Islet precursor cell (in vitro differentiated cells): ENCODE measurements around the gene ZBTB6.

Source experiments
- DNase-seq: peaks from one replicate; pipeline ENCODE4 v3.0.0-alpha.2; 2018

Gene ZBTB6, protein sequence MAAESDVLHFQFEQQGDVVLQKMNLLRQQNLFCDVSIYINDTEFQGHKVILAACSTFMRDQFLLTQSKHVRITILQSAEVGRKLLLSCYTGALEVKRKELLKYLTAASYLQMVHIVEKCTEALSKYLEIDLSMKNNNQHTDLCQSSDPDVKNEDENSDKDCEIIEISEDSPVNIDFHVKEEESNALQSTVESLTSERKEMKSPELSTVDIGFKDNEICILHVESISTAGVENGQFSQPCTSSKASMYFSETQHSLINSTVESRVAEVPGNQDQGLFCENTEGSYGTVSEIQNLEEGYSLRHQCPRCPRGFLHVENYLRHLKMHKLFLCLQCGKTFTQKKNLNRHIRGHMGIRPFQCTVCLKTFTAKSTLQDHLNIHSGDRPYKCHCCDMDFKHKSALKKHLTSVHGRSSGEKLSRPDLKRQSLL

DNA sequence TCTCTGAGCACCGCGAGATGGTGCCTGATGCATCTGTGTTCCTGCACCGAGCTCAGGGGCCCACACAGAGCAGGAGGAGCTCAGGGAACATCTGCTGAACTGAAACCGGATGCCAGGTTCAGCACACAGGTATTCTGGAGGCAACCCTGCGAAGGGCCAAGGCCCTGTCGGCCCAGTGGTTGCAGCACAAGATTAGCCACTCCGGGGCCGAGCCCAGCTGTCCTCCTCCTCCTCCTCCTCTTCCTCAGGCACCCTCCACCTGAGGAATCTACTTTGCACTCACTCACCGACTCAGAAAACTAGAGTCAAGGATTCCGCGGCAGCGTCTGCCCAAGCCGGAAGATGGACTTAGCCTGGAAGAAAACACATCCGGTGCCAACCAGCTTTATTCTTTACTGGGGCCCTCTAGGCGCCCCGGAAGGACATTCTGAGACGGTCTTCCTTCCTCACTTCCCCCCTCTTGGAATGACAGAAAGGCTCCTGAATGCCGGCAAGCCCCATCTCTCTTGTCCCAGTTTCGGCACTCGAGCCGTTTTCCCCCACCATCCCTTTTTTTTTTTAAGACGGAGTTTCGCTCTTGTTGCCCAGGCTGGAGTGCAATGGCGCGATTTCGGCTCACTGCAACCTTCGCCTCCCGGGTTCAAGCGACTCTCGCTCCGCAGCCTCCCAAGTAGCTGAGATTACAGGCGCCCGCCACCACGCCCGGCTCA, at the start of gene ZBTB6:
Gene ZBTB6, minus strand, starts transcription at position 360 of the 710 bp plus-strand sequence. CDS start 1,251 bp downstream, outside the sequence.
- DNase-seq: peak; percentile 91

DNA sequence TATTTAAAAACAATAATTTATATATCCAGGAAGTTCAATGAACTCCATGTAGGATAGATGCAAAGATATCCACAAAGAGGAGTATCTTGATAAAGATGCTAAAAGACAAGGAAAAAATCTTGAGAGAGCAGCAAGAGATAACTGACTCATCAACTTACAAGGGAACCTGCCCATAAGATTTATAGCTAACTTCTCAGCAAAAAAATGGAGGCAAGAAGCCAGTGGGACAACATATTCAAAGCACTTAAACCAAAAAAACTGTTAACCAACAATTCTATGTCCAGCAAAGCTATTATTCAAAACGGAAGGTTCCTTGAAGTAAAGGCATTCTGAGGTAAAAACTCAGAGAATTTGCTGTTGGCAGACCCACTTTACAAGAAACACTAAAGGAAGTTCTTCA, 48.0 kb upstream of the ZBTB6 start:
- no peak for DNase-seq

DNA sequence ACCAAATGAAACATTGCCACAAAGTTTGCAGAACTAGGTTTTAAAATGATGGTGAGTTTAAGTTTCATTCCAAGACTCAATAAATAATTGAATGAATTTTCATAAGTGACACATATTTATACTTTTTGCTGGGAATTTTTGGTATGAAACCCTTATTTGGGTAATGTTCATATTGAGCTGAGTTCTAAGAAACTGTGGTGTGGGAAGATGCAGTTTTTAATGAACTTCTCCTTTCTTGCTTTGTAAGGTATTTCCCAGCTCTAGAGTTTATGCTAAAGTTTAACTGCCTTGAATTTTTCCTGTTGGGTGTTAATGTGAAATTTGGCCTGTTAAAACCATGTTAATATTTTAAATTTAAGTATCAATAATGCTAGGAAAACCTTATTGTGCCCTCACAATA, 42.8 kb upstream of the ZBTB6 start:
- DNase-seq: no peak

DNA sequence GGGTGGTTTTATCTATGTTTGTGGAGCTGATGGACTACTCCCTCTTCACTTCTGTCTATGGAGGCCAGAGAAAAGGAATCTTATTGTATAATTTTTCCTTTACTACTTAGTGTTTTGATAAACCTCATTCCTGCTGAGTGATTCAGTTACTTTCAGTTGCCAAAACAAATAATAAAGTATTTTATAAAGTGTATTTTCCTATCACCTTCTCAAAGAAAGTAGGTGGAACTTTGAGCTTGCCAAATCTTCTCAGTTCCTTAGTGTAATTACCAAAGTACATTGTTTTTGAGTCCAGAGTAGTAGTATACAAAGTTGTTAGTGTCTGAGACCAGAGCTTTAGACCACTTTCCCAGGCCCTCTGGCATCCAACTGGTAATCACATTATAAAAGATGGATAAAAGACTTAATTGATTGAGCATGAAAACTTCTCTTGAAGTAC, 41.1 kb upstream of the ZBTB6 start:
- no peak for DNase-seq

DNA sequence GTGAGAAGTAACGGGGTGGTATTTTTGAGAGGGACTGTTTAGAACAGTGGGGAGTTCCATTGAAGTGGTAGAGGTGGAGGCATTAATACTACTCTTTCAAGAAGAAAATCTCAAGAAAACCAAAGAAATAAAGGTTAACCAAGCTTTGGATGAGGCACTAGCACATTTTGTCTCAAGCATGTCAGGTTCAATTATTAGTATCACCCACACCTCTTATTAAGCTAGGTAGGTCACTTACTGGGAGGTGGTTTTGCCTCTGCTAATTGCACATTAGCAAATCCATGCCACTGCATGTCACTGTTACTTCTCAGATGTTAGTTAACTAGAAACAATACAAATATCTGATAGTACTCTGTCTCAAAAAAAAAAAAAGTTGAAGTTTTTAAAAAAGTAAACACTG, 37.9 kb upstream of the ZBTB6 start:
- no peak for DNase-seq

DNA sequence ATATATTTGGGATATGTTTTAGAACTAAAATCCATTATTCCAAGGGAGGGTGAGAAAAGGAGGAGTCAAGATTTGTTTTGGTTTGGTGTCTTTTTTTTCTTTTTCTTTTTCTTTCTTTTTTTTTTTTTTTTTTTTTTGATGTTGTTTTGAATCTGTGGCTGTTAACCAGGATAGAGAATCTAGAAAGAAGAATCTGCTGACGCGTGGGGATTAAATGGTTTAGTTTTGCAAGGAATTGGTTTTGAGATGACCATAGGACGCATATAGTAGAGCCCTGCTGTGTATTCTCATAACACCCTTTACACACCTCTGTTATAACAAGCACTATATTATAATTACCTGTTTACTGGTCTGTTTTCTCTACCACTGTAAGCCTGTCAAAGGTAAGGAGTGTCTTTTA, 37.1 kb upstream of the ZBTB6 start:
- no peak for DNase-seq

DNA sequence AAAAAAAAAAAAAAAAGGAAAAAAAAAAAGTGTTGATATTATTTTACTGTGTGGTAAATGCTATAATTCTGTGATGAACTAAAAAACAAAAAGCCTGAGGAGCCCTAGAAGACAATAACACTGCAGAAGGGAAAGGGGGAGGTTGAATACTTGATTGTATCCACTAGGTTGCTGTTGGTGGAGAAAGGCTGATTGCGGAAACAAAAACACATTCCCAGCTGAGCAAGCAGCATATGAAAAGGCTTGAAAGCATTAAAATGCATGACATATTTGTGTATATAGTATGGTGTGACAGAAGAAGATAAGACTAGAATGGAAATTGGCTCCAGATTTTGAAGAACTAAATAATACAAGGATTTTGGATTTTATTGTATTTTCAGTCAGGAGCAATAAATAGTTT, 36.6 kb upstream of the ZBTB6 start:
- no peak for DNase-seq

DNA sequence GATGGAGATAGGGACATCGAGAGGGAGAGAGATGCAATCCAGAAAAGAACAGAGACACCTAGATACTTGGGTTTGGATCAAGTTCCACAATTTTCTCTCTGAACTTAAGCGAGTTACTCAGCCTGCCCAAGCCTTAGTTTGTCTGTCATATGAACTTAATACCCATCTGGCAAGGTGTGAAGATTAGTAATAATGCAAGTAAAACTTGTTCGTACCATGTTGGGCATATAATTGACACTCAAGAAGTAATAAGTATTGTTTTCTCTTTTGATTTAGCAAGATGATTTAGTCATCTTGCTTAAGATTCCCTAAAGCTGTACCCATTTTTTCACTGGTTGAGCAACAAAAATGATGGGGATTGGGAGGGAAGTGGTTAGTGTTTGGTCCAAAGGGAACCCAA, 35.2 kb upstream of the ZBTB6 start:
- no peak for DNase-seq

DNA sequence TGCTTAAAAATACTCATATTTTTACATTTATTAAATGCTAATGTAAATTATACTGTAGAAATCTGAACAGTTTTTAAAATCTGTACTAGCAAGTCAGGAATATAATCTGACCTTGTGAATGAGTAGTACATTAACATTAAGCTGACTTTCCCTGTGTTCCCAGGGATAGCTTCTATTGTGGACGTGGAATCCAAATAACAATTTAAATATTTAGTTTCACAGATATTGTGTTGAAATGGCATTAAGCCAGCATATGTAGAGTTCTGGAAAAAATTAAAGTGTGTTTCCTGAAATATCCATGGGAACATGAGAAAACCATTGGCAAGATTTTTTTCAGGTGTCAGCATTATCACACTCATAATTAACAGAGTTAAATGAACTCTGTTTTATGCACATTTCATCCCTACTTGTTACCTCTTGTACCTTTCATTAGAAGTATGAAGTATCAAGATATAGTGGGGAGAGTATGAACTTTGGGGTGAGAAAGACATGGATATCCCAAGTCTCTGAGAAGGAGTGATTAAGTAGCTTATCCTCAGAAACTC, 33.4 kb upstream of the ZBTB6 start:
- no peak for DNase-seq

DNA sequence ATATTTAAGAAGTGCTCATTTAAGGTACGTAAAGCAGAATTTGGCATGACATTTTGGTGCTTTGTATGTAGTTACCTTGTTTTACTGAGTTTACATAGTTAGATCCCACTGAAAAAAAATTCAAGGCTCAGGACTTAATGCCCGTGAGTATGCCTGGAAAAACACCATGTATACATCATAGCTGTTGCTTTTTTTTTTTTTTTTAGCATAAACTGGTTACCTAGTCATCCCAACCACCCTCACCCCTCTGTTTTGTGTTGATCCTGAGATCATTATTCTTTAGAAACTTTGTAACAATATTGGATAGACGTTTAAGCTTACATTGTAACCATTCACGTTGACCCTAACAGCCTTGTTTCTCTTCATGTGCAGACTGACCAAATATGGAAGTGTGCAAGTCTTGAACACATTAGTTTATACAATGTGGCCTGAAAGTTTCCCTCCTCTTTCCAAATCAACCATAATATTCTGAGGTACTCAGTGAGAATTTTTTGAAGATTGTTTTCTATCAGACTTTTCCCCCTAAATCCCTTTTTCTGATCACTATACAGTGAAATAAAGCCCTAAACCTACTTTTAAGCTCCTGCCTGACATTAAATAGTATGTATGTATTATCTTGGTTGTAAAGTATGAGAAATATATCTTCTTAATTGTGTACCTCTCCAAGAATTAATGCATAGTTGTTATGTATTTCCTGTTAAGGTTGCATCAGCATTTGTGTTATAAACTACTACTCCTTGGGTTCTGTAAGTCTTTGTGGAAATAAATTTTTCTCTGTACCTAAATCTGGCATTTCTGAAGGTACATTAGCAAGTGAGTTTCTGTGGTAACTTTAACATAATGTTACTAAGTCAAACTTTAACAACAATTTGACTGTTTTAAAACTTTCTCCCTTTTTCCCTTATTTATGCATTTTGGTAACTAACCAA, 32.1 kb upstream of the ZBTB6 start:
- no peak for DNase-seq

DNA sequence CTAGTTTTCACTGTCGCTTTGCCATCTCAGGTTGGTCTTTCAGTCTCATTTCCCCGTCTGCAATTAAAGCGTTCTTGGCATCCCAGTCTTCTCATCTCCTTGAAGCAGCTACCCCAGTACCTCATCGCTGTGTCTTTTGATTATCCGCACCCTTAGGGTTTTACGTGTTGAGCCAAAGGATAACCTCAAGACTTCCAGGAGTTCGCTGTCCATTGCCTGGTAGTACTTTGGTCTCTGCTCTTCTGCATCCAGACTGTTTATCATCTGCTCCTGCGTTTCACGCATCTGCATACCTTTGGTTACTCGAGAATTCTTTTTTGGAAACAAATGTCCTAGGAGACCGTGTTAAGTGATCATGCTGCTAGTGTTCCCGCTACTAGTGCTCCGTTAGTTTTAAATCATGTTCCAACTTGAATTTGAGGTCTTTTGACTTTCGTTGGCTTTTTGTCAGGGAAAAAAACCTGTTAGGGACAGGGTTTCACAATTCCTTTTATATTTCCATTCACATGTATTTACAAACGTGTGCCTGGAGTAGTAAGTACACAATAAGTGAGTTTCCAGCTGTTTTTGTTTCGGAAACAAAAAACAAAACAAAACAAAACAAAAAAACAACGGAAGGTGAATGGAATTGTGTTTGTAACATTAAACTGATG, 28.6 kb upstream of the ZBTB6 start:
- DNase-seq: peak; percentile 57

DNA sequence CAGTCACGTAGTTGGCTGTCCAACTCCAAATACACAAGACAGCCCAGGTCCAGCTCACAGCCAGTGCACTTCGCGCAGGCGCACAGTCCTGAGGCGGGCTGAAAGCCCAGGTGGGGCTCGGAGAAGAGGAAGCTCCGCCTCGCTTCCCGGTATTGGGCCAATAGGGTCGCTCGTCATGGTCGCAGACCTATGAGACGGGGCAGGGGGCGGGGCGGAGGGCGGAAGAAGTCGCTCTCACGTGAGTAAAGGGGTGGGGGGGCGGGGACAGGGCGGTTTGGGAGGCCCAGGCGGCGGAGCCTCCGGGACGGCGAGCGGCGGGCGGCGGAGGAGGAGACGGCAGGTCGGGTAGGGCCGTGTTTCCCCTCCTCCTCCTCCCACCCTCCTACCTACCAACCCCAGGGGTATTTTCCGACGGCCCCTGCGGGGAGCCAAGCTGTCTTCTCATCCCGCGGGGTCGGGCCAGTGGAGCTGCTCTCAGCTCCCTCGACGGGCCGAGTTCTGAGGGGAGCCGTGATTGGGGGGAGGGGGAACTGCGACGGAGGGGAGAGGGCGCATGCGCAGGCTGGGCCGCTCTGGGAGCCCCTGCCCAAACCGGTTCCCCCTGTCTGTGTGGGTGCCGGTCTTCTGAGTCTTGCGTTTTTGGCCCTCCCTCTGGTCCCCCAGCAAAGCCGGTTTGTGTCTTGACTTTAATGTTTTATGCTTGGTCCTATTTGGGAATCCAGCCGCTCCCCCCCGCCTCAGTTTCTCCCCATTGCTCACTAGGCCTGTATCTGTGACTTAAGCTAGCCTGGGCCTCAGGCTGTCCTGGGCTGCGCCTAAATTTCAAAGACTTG, 27.8 kb upstream of the ZBTB6 start, which contains the start of gene RABGAP1:
Gene RABGAP1, plus strand, starts transcription at position 272 of the 833 bp plus-strand sequence. CDS start 16,040 bp downstream, outside the sequence.
- peak; percentile 100 for DNase-seq

DNA sequence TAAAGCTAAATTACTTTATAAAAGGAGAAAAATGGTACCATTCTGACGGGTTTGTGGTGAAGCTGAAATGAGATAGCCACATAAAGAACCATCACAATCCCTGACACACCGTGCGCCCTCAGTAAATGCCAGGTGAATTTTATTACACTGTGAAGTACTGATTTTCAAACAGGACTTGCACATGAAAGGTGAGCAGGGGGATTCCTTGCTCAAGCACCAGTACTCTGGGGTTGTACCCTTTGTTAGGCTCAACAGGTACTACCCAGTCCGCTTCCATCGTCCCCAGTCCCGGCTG, 27.3 kb upstream of the ZBTB6 start:
- DNase-seq: no peak

DNA sequence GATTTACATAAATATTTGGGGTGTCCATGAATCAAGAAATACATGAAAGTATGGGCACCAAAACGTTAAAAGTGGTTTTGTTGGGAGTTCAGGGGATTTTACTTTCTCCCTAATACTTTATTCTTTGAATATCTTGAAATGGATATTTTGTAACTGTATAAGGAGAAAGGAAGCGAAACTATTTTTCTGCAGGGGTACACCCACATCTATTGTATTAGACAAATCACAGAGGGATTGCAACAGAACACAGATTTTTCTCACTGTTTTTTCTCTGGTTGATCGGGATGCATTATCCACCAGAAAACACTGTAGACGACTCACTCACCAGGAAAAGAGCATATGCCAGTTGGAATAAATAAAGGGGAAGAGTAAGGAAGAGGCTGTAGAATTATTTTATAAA, 26.5 kb upstream of the ZBTB6 start:
- no peak for DNase-seq

DNA sequence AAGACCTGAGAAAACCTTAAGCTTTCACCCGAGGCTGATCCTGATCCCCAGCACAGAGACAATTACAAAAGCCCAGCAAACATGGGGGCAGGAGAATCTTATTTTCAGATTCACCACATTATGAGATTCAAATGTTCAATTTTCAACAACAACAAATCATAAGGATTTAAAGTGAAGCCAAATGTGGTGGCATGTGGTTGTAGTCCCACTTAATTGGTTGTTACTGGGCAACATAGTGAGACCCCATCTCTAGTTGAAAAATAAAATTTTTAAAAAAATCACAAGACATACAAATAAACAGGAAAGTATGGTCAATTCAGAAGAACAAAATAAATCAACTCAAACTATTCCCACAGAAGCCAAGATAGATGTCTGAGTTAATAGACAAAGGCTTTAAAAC, 23.8 kb upstream of the ZBTB6 start:
- DNase-seq: no peak

DNA sequence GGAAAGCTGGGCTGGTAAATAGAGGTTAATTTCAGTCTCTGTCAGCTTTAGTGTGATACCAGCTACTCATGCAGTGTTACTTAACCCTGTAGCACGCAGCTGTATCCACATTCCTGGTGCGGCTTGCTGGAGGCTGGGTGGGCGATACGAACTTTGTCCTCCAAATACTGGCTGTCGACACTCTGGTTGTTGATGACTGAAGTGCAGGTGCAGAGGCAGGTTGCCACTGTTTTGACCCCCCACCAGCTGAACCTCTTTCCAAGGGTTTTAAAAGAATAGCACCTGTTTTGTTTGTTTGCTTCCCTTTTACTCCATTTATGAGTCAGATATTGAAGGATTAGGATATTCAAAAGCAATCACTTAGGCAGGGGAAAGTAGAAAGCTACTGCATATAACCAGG, 23.3 kb upstream of the ZBTB6 start:
- no peak for DNase-seq

DNA sequence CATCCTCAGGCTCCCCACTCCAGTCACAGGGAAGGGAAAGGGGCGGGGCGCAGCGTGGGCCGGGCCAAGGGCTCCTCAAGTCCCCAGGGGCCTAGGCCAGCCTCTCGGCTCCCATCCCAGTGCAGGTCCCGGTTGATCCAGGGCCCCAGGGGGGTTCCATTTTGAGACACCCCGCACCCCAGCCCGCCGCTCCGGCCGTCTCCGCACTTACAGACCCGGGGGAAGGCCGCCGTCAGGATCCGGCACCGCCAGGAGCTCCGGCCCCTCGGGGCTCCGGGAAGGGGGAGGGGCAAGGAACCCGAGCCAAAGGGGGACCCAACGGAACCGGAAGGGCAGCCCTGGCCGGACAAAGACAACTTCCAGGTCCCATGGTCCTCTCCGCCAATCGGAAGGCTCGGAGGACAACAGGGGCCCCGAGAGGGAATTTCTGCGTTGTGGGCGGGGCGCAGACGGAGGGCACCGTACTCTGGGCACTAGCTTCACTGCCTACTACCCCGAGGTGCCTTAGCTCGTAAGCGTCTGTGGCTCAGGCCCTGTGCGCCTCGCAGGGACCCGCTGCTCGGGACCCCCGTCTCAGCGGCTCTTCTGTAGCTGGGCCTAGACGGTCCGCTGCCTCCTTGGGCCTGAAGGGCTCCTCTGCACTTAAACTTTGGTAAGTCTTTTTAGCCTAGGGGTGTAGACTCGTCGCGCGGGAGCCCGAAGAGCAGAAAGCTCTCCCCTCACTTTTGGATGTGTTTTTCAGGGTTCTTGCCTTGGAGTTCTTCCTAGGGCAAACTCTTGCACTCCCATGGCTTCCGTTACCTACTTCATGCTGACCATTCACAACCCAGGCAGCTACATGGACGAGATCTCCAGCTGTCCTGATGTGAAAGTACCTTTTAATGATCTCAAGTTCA, 18.4 kb upstream of the ZBTB6 start, which contains the start of gene ZBTB26:
Gene ZBTB26, minus strand, starts transcription at position 287 of the 896 bp plus-strand sequence. CDS start 11,578 bp downstream, outside the sequence.
- peak; percentile 98 for DNase-seq

DNA sequence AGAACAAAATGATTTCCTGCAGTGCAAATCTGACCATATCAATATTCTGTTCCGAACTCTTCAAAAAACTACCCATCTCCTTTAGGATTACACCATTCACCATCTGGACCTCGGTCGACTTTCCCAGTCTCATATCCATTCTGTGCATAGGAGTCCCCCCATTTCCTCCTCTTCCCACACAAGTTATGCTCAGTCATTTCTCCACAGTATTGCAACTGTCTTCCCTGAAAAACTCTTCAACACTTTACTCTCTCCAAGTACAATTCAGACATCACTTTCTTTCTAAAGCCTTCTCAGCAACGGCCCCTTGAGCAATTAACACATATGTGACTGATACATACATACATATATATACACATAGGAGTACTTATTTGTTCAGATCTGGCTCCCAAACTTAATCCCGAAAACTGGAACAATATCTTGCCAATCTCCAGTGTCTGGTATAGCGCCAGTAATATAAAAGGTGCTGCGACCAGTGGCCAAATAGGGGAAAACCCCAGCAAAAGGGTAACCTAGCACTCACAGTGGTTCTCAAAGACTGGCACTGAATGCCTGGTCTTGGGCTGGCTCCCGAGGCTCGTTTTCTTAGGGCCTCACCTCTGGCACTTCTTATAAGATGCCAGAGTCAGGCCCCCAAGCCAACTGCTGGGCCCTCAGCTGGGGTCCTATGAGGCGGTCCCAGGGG, 17.6 kb upstream of the ZBTB6 start:
- no peak for DNase-seq

DNA sequence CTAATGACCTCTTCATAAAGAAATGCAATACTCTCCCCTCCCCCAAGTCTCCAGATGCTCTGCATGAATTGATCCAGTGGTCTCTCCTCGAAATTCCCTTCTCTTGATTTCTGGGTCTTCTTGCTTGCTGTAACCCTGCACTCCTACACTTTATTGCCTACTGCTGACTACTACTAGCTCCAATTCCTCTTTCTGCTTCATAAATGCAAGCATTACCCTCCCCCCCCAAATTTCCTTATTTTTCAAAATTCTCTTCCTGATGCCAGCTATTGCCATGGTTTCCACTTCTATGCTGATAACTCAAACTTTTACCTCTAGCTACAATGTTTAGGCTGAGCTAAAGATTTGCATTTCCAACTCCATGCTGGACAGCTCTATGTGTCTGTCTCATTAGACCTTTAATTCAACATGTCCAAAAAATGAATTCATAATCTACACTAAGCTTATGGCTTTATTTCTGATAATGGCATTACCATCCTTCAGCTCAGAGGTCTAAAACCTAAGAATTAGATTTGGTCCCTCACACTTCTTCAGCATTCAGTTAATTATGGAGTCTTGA, 16.8 kb upstream of the ZBTB6 start:
- DNase-seq: no peak
